Esophagus (tissue), 2 donors: ENCODE results near the gene CAMK2G. TPM values are rescaled to one million over a fixed set of nuclear protein-coding genes. Genes with fewer than 3 reads are reported as not detected.
"Not testable (repeated sequence)": the region's sequence is repeated elsewhere in the genome, so short reads cannot be mapped to it uniquely, and the experiment has no call there.

ENCODE experiments used
- H3K27ac ChIP-seq, 2 donors: one replicate each; pipeline ENCODE4 v1.5.1; 2013; ENCODE audit warnings: low read depth in 2 of 2, mild to moderate bottlenecking in 2 of 2, inconsistent platforms in 1 of 2, low read length in 1 of 2, moderate library complexity in 1 of 2
- H3K27me3 ChIP-seq, 2 donors: one replicate each; pipeline ENCODE4 v1.6.1; 2013; ENCODE audit warnings: low read length in 2 of 2, control low read depth in 1 of 2, mild to moderate bottlenecking in 1 of 2; ENCODE audit not compliant: insufficient read depth in 2 of 2, control insufficient read depth in 1 of 2
- H3K36me3 ChIP-seq, 2 donors: one replicate each; pipeline ENCODE4 v1.6.1; 2013; ENCODE audit warnings: low read length in 1 of 2; ENCODE audit not compliant: control insufficient read depth in 2 of 2, insufficient read depth in 2 of 2
- H3K4me1 ChIP-seq, 2 donors: one replicate each; pipeline ENCODE4 v1.6.1; 2013; ENCODE audit warnings: low read length in 1 of 2; ENCODE audit not compliant: control insufficient read depth in 2 of 2, insufficient read depth in 2 of 2
- H3K4me3 ChIP-seq, 2 donors: one replicate each; pipeline ENCODE4 v1.5.1; 2013; ENCODE audit warnings: low read length in 2 of 2, mild to moderate bottlenecking in 2 of 2, low read depth in 1 of 2, moderate library complexity in 1 of 2
- H3K9me3 ChIP-seq, 2 donors: one replicate each; pipeline ENCODE4 v1.6.1; 2013; ENCODE audit warnings: mild to moderate bottlenecking in 2 of 2, low read depth in 1 of 2, low read length in 1 of 2, moderate library complexity in 1 of 2; ENCODE audit not compliant: control insufficient read depth in 2 of 2, insufficient read depth in 1 of 2
- WGBS, 2 donors: extraction: QIAGEN DNeasy Blood & Tissue Kit; methylation state at CpG; one replicate each; pipeline ENCODE4 v1.1.7; 2013; 5-methylcytosine and 5-hydroxymethylcytosine counted together
- polyA plus RNA-seq, 2 donors: library from polyadenylated mRNA; stranded (reverse); fragments of 200-250 nt; gene quantifications; one replicate each; pipeline ENCODE4 v1.2.3, GENCODE V29; 2013
- donor health status: healthy with polysubstance abuse.
- donor health status: Bipolar disorder and iron deficiency.

CAMK2G gene
- polyA plus RNA-seq, result 10 to 100 TPM; 16.1 to 25.3 TPM

GRCh38 chr10:73874267-73875138 lies at the start of gene CAMK2G:
CAMK2G (minus strand) TSS chr10:73874555; CDS start chr10:73874461, 94 bp downstream.
- 1% methylated on average over 41 to 95 of the region's 95 CpGs for WGBS, 2 donors
- H3K4me1 ChIP-seq, result peaks cover 3 to 30% of the 10 kb centered on the region in 2 donors
- H3K4me3 ChIP-seq, result peak within 1 kb of the TSS; percentile 93 to 99
- peak within 1 kb of the TSS; percentile 87 to 90 for H3K27ac ChIP-seq
- no peaks in the 10 kb centered on the region for H3K9me3 ChIP-seq
- peaks cover under 1 to 16% of the 10 kb centered on the region in 2 donors for H3K36me3 ChIP-seq
- no peaks in the 10 kb centered on the region for H3K27me3 ChIP-seq

GRCh38 chr10:73922864-73923133 lies 48.4 kb upstream of the CAMK2G start:
- H3K27ac ChIP-seq, result no peak overlapping the region
- no peaks in the 10 kb centered on the region for H3K36me3 ChIP-seq
- peaks cover 0 to 6% of the 10 kb centered on the region in 2 donors for H3K4me1 ChIP-seq
- no peak overlapping the region for H3K4me3 ChIP-seq
- WGBS, 2 donors, result 74 to 84% methylated on average over 2 of the region's 2 CpGs
- H3K27me3 ChIP-seq, result no peaks in the 10 kb centered on the region
- H3K9me3 ChIP-seq, result no peaks in the 10 kb centered on the region

GRCh38 chr10:73922007-73922863 lies 47.9 kb upstream of the CAMK2G start:
- no peak overlapping the region for H3K4me3 ChIP-seq
- H3K36me3 ChIP-seq, result no peaks in the 10 kb centered on the region
- H3K4me1 ChIP-seq, result peaks cover 0 to 6% of the 10 kb centered on the region in 2 donors
- H3K27me3 ChIP-seq, result no peaks in the 10 kb centered on the region
- no peaks in the 10 kb centered on the region for H3K9me3 ChIP-seq
- 82 to 86% methylated on average over 6 of the region's 6 CpGs for WGBS, 2 donors
- H3K27ac ChIP-seq, result no peak overlapping the region

- Histone ChIP-seq H3K9me3 (no peaks in the 10 kb centered on the region), H3K4me3 (no peak overlapping the region), H3K36me3 (peaks cover 0 to 10% of the 10 kb centered on the region in 2 donors), H3K27ac (peak overlapping the region; percentile 86 to 87), H3K27me3 (no peaks in the 10 kb centered on the region), H3K4me1 (peaks cover 0 to 9% of the 10 kb centered on the region in 2 donors)
- WGBS, 2 donors, result 16 to 30% methylated on average over 4 of the region's 4 CpGs
Observed at GRCh38 chr10:73920089-73920488, 45.7 kb upstream of the CAMK2G start.

- not testable (repeated sequence) for H3K4me1 ChIP-seq, H3K27me3 ChIP-seq, H3K4me3 ChIP-seq, H3K9me3 ChIP-seq
- H3K36me3 ChIP-seq, result peaks cover 0 to 13% of the 10 kb centered on the region in 2 donors
- peak overlapping the region; percentile 86 to 87 for H3K27ac ChIP-seq
- 61 to 74% methylated on average over 8 of the region's 8 CpGs for WGBS, 2 donors
Observed at GRCh38 chr10:73919481-73919880, 45.1 kb upstream of the CAMK2G start.

- 99 to 100% methylated on average over 3 of the region's 3 CpGs for WGBS, 2 donors
- H3K27me3 ChIP-seq, result no peaks in the 10 kb centered on the region
- H3K9me3 ChIP-seq, result no peaks in the 10 kb centered on the region
- no peak overlapping the region for H3K4me3 ChIP-seq
- no peak overlapping the region for H3K27ac ChIP-seq
- H3K36me3 ChIP-seq, result peaks cover 0 to 21% of the 10 kb centered on the region in 2 donors
- H3K4me1 ChIP-seq, result peaks cover 0 to 17% of the 10 kb centered on the region in 2 donors
Observed at GRCh38 chr10:73917566-73918305, 43.4 kb upstream of the CAMK2G start.

GRCh38 chr10:73916761-73917470 lies 42.6 kb upstream of the CAMK2G start:
- Histone ChIP-seq H3K27me3 (no peaks in the 10 kb centered on the region), H3K9me3 (no peaks in the 10 kb centered on the region), H3K4me3 (no peak overlapping the region), H3K36me3 (peaks cover 0 to 21% of the 10 kb centered on the region in 2 donors), H3K4me1 (peaks cover 0 to 18% of the 10 kb centered on the region in 2 donors), H3K27ac (peak overlapping the region in 1 of 2 donors; percentile 16)
- 47% methylated on average over 5 of the region's 5 CpGs for WGBS, 2 donors

GRCh38 chr10:73915206-73915851 lies 41.0 kb upstream of the CAMK2G start:
- H3K4me3 ChIP-seq, result no peak overlapping the region
- 62 to 63% methylated on average over 8 of the region's 8 CpGs for WGBS, 2 donors
- no peaks in the 10 kb centered on the region for H3K9me3 ChIP-seq
- H3K27me3 ChIP-seq, result no peaks in the 10 kb centered on the region
- peaks cover 6 to 24% of the 10 kb centered on the region in 2 donors for H3K4me1 ChIP-seq
- no peak overlapping the region for H3K27ac ChIP-seq
- H3K36me3 ChIP-seq, result peaks cover 0 to 21% of the 10 kb centered on the region in 2 donors
